NCI-H2196 treated with DMSO at 0.1 percent for 48 hours (cell line): ENCODE measurements around the gene FFAR1.
"Not testable (repeated sequence)": the region's sequence is repeated elsewhere in the genome, so short reads cannot be mapped to it uniquely, and the experiment has no call there.

Source experiments
- DNase-seq: peaks from one replicate; lab custom pipeline; 2025; ENCODE audit not compliant: unreplicated experiment; lab: John Stamatoyannopoulos, UW

The FFAR1 gene

DNA sequence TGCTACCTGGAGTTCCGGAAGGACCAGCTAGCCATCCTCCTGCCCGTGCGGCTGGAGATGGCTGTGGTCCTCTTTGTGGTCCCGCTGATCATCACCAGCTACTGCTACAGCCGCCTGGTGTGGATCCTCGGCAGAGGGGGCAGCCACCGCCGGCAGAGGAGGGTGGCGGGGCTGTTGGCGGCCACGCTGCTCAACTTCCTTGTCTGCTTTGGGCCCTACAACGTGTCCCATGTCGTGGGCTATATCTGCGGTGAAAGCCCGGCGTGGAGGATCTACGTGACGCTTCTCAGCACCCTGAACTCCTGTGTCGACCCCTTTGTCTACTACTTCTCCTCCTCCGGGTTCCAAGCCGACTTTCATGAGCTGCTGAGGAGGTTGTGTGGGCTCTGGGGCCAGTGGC lies 11.7 kb downstream of the FFAR1 start:
- not testable (repeated sequence) for DNase-seq

- DNase-seq: not testable (repeated sequence)
These were observed 12.4 kb downstream of the FFAR1 start for GRCh38 chr19:35360081-35360480.

DNA sequence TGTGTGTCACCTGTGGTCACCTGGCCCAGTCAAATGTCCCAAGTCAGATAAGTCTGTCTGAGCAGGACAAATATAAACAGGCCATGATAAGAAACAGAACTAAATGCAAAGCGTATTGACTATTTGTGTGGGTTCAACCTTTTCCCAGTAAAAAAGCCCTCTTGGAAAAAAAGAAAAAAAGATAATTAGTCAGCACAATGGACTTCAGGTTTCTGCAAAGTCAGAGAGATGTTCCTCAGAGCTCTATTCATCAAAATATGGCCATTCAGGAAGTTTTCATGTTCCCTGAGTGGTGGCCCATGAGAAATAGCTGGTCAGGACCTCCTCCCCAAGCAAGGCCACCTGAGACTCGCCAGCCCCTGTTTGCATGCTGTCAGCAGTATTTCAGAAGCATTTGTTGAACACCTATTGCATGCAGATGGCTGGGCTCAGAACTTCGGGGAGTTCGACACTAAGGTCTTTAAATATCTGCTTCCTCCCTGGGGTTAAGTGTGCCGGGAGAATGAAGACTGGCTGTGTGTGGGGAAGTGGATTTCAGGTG lies 13.2 kb downstream of the FFAR1 start:
- no peak for DNase-seq

GRCh38 chr19:35362261-35363000 lies 14.7 kb downstream of the FFAR1 start:
- DNase-seq: no peak

GRCh38 chr19:35363001-35363590 lies 15.4 kb downstream of the FFAR1 start:
- DNase-seq: no peak

DNA sequence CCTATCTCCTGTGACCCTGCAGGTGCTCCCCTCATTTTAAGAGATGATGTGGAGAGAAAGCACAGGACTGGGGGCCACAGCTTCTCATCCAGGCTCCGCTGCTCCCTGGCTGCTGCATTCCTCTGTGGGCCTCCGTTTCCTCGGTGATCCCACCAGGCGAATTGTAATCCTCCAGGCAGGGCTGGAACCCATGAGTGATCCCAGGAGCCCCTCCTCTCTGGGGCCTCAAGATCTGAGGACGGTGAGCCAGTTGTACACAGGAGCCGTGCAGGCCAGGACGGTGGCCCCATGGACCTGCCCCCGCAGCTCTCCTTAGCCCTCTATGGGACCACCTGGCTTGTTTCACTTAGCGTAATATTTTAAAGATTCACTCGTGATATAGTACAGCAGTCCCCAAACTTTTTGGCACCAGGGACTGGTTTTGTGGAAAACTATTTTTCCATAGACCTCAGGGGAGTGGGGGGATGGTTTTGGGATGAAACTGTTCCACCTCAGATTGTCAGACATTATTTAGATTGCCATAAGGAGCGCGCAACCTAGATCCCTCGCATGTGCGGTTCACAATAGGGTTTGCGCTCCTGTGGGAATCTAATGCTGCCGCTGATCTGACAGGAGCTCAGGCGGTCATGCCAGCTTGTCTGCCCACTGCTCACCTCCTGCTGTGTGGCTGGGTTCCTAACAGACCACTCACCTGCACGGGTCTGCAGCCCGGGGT lies 16.2 kb downstream of the FFAR1 start:
- no peak for DNase-seq

GRCh38 chr19:35365303-35365702 lies 17.6 kb downstream of the FFAR1 start:
- DNase-seq: no peak

DNA sequence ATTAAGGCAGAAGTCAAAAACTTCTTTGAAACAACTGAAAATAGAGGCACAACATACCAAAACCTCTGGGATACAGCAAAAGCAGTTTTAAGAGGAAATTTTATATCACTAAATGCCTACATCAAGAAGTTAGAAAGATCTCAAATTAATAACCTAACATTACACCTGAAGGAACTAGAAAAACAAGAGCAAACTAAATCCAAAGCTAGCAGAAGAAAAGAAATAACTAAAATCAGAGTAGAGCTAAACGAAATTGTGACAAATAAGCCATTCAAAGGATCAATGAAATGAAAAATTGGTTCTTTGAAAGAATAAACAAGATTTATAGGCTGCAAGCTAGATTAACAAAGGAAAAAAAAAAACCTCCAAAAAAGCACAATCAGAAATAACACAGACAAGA lies 20.7 kb downstream of the FFAR1 start:
- no peak for DNase-seq

GRCh38 chr19:35369522-35369921 lies 21.8 kb downstream of the FFAR1 start:
- no peak for DNase-seq

GRCh38 chr19:35370722-35371121 lies 23.0 kb downstream of the FFAR1 start, which contains the start of gene GPR42:
Gene GPR42, plus strand, starts transcription at chr19:35371068. Its CDS starts 292 bp downstream, at chr19:35371360.
- DNase-seq: no peak

GRCh38 chr19:35373492-35373891 lies 25.8 kb downstream of the FFAR1 start:
- DNase-seq: no peak

DNA sequence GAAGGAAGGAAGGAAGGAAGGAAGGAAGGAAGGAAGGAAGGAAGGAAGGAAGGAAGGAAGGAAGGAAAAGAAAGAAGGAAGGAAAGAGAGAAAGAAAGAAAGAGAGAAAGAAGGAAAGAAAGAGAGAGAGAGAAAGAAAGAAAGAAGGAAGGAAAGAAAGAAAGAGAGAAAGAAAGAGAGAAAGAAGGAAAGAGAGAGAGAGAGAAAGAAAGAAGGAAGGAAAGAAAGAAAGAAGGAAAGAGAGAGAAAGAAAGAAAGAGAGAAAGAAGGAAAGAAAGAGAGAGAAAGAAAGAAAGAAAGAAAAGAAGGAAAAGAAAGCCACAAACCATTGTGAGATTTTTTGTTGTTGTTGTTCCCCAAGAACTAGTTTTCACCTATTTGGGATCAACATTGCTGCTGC lies 26.3 kb downstream of the FFAR1 start:
- not testable (repeated sequence) for DNase-seq

DNA sequence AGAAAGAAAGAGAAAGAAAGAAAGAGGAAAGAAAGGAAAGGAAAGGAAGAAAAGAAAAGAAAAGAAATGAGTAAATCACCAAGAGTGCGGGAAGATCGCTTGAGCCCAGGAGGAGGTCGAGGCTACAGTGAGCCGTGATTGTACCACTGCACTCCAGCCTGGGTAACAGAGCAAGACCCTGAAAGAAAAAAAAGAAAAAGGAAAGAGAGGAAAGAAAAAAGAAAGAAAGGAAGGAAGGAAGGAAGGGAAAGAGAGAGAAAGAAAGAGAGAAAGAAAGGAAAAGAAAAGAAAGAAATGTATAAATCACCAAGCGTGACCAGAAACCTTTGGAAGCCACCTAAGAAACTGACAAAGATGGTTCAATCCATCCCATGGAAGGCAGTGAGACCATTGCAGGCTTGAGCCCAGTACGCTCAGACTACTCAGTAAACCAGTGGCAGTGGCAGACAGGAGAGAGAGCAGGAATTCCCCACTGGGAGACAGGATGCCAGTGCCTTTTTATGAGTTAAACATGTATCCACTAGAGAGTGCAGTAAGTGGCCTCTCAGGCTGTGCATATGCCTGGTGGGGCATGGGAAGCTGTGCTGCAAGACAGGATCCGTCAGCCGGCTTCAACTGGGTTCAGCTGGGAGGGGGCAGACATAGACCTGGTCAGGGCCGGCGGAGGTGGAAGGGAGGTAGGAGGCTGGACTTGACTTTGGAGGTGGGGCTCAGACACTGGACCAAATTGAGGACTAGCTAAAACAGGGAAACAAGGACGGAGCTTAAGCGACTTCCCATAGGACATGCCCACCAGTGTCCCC lies 28.0 kb downstream of the FFAR1 start:
- DNase-seq: no peak

DNA sequence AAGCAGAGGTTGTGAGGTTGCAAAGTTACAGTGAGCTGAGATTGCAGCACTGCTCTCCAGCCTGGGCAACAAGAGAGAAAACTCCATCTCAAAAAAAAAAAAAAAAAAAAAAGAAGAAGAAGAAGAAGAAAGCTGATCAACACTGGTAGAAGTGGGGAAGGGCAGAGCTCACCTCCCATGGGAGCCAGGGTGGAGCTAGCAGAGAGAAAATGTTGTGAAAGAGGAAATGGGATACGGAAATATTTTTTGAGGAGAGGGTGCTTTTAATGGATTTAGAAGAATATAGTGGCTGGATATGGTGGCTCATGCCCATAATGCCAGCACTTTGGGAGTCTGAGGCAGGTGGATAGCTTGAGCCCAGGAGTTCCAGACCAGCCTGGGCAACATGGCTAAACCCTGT lies 30.0 kb downstream of the FFAR1 start:
- no peak for DNase-seq

- DNase-seq: no peak
These were observed 30.7 kb downstream of the FFAR1 start for GRCh38 chr19:35378356-35378755.

DNA sequence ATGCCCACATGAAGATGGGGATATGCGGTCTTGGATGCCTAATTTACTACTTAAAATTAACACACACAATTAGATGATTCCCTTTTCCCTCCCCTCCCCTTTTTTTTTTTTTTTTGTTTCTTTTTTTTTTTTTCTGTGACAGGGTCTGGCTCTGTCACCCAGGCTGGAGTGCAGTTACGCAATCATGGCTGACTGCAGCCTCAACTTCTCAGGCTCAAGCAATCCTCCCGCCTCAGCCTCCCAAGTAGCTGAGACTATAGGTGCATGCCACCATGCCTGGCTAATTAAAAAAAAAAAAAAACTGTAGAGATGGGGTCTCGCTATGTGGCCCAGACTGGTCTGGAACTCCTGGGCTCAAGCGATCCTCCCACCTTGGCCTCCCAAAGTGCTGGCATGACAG lies 31.8 kb downstream of the FFAR1 start:
- not testable (repeated sequence) for DNase-seq

GRCh38 chr19:35379992-35380391 lies 32.3 kb downstream of the FFAR1 start:
- DNase-seq: no peak

GRCh38 chr19:35380450-35381124 lies 32.9 kb downstream of the FFAR1 start:
- DNase-seq: no peak

- no peak for DNase-seq
These were observed 33.6 kb downstream of the FFAR1 start for GRCh38 chr19:35381318-35381717.

DNA sequence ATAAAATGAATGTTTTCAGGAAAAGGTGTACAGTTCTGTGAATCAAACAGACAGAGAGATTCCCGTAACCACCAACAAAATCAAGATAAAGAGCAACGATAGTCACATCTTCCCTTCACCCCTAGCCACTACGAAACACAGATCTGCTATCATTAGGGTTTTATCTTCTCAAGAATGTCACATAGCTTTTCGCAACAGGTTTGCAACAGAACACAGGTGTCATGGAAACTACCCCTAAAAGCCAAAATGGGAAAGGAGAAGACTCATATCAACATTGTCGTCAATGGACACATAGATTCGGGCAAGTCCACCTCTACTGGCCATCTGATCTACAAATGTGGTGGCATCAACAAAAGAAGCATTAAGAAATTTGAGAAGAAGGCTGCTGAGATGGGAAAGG lies 34.2 kb downstream of the FFAR1 start:
- no peak for DNase-seq
